Body of pancreas (tissue), 4 donors: ENCODE data around the gene PEDS1. TPM values are rescaled to one million over a fixed set of nuclear protein-coding genes. Genes with fewer than 3 reads are reported as not detected.

Source experiments
- ATAC-seq: fragments of 150-250 bp; one replicate; pipeline ENCODE4 v1.9.1; 2016
- DNase-seq, 4 donors: peaks; one replicate each; pipeline ENCODE4 v3.0.0-alpha.2; 2019
- H3K27ac ChIP-seq, 4 donors: fragments of 200-600 bp; sonication (generic); 1 replicate in 3 of 4; 2 replicates in 1 of 4; pipeline versions ENCODE4 v1.5.1 to v1.6.1; 2016 to 2019; ENCODE audit warnings: mild to moderate bottlenecking in 1 of 4, mixed read lengths in 1 of 4, moderate library complexity in 1 of 4
- H3K27me3 ChIP-seq, 2 donors: fragments of 200-600 bp; sonication (generic); one replicate each; pipeline ENCODE4 v1.6.0; 2016; ENCODE audit warnings: mild to moderate bottlenecking in 1 of 2
- H3K36me3 ChIP-seq, 2 donors: fragments of 200-600 bp; sonication (generic); replicated peaks in 1 of 2; 2 replicates each; pipeline ENCODE4 v1.5.1; 2016; ENCODE audit warnings: low read depth in 2 of 2; ENCODE audit not compliant: insufficient read depth in 1 of 2
- H3K4me1 ChIP-seq: fragments of 200-600 bp; sonication (generic); one replicate; pipeline ENCODE4 v1.6.0; 2016
- H3K4me3 ChIP-seq, 2 donors: fragments of 200-600 bp; sonication (generic); 1 replicate in 1 of 2; 2 replicates in 1 of 2; pipeline ENCODE4 v1.5.1; 2016 to 2019
- H3K9me3 ChIP-seq, 3 donors: fragments of 200-600 bp; sonication (generic); 1 replicate in 2 of 3; 2 replicates in 1 of 3; pipeline ENCODE4 v1.5.1; 2016
- CTCF ChIP-seq, 7 experiments: fragments of 450-650 bp in 4 of 7; fragments of 200-600 bp in 3 of 7; sonication (generic) in 3 of 7; IDR thresholded peaks; one replicate each; pipeline ENCODE4 v1.5.1; 2016 to 2019; ENCODE audit warnings: antibody characterized with exemption in 7 of 7
- POLR2A ChIP-seq, 3 donors: fragments of 450-650 bp; IDR thresholded peaks; one replicate each; pipeline ENCODE4 v1.6.1; 2016; ENCODE audit warnings: antibody characterized with exemption in 3 of 3, mild to moderate bottlenecking in 2 of 3
- WGBS, 2 donors: methylation state at CpG; one replicate each; pipeline ENCODE4 v1.1.5; 2017; 5-methylcytosine and 5-hydroxymethylcytosine counted together
- intact Hi-C: fragments of 100-400 bp; cut with DNase I; formaldehyde crosslinking; loops from one replicate; pipeline ENCODE4 v1.15.1; 2023
- total RNA-seq, 2 donors: library from RNA; depleted of rRNA; stranded (reverse); fragments of >200 nt; gene quantifications; one replicate each; pipeline ENCODE4 v1.1.0, GENCODE V29; 2016

PEDS1 gene
- total RNA-seq, 2 donors from 2014 or later: 9.1 to 9.6 TPM

DNA sequence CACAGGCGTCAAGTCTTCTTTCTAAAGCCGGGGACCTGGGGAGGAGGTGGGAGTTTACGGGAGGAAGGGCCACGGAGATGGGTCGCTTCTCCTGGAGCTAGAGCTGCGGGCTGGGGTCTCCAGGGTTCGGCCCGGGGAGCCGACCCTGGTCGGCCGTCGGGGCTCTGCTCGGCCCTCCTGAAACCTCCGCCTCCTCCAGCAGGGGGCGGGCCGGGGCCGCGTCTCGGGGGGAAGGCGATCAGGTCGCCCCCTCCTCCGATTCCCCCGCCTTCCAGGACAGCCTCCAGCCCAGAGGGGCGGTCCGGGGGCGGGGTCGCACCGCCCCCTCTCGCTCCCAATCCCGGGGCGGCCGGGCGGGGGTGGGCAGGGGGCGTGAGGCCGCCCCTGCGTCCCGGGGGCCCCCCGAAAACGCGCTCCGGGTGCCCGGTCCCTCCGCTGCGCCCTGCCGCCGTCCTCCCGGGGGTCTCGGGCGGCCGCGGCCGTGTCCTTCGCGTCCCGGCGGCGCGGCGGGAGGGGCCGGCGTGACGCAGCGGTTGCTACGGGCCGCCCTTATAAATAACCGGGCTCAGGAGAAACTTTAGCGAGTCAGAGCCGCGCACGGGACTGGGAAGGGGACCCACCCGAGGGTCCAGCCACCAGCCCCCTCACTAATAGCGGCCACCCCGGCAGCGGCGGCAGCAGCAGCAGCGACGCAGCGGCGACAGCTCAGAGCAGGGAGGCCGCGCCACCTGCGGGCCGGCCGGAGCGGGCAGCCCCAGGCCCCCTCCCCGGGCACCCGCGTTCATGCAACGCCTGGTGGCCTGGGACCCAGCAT is 36.9 kb upstream of the PEDS1 start, which contains the start of gene CEBPB:
TSS of gene CEBPB (plus strand) at position 580 of the 814 bp plus-strand sequence. CDS start at position 784, 204 bp downstream.
- DNase-seq: peak; percentile 90 to 93 (median 92)
- intact Hi-C loops: no loop called here
- ATAC-seq: peak; percentile 77
- TF ChIP-seq POLR2A (IDR thresholded peaks at IDR 0.05) (peak; percentile 99 to 100 (median 99)), CTCF (IDR thresholded peaks at IDR 0.05) (peak; percentile 71 to 90 (median 80))
- peak within 1 kb of the TSS; percentile 96 to 100 (median 99) for H3K27ac ChIP-seq
- H3K9me3 ChIP-seq: no peaks in the 10 kb centered on the region
- WGBS, 2 donors: 0% methylated on average over 38 of the region's 89 CpGs; no CpG with 5 or more reads in 1 of the 2 donors
- peak within 1 kb of the TSS; percentile 76 to 89 for H3K4me3 ChIP-seq
- H3K36me3 ChIP-seq: no peaks in the 10 kb centered on the region
- H3K4me1 ChIP-seq: peaks cover 43% of the 10 kb centered on the region
- no peaks in the 10 kb centered on the region for H3K27me3 ChIP-seq

GRCh38 chr20:50189681-50190250 is 36.2 kb upstream of the PEDS1 start:
- peaks cover 37% of the 10 kb centered on the region for H3K4me1 ChIP-seq
- TF ChIP-seq CTCF (IDR thresholded peaks at IDR 0.05) (no peak), POLR2A (IDR thresholded peaks at IDR 0.05) (no peak)
- DNase-seq (peak; percentile 65 to 76 (median 72)), ATAC-seq (no peak)
- intact Hi-C loops: loop anchor here (5.0 kb wide), 2 partner anchors 273 to 388 kb away; no protein-coding TSS in a partner anchor
- peak overlapping the region in 3 of 4 donors; percentile 99 to 100 (median 99) for H3K27ac ChIP-seq
- H3K9me3 ChIP-seq: no peaks in the 10 kb centered on the region
- no peaks in the 10 kb centered on the region for H3K27me3 ChIP-seq
- peak overlapping the region in 1 of 2 donors; percentile 89 for H3K4me3 ChIP-seq
- 22 to 64% methylated on average over 3 to 29 of the region's 29 CpGs for WGBS, 2 donors
- H3K36me3 ChIP-seq: no peaks in the 10 kb centered on the region

DNA sequence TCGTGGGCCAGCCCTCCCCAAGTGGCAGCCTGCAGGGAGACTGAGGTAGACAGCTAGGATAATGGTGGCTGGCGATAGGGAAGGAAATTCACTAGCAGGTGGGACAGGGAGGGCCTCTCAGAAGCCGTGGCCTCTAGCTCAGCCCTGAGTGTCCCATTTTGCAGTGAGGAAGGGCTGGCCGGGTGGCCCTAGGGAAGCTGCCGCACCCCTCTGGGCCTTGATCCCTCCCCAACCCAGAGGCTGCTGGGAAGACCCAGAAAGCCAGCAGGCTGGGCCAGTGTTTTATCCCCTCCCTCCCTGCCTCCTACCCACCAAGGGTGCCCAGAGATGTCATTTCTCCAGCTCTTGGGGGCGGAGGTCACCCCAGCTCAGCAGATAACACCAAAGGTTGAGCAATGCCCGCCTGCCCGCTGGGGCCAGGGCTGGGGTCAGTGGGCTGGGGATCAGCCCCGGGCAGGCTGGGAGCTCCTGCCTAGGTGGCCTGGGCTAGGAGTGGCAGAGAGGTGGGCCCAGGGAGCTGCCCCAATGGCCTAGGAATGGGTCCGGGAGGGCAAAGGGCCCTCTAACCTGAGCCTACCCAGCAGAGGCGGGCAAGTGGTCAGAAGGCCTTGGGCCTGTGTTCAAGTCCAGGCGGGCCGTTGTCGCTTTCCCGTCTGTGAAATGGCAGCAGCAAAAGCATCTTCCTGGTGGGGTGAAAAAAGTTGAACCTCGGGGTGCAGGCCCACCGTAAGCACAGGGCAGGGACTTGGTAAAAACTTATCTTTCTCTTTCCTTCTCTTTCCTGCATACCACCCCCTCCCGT is 35.6 kb upstream of the PEDS1 start:
- no peak overlapping the region for H3K27ac ChIP-seq
- DNase-seq (no peak), ATAC-seq (no peak)
- H3K27me3 ChIP-seq: no peaks in the 10 kb centered on the region
- H3K36me3 ChIP-seq: no peaks in the 10 kb centered on the region
- peaks cover 30% of the 10 kb centered on the region for H3K4me1 ChIP-seq
- WGBS, 2 donors: 74 to 84% methylated on average over 12 to 16 of the region's 18 CpGs
- no peak for TF ChIP-seq CTCF (IDR thresholded peaks at IDR 0.05)
- TF ChIP-seq POLR2A (IDR thresholded peaks at IDR 0.05): no peak
- H3K9me3 ChIP-seq: no peaks in the 10 kb centered on the region
- intact Hi-C loops: loop anchor here (5.0 kb wide), 2 partner anchors 273 to 388 kb away; no protein-coding TSS in a partner anchor
- no peak overlapping the region for H3K4me3 ChIP-seq

DNA sequence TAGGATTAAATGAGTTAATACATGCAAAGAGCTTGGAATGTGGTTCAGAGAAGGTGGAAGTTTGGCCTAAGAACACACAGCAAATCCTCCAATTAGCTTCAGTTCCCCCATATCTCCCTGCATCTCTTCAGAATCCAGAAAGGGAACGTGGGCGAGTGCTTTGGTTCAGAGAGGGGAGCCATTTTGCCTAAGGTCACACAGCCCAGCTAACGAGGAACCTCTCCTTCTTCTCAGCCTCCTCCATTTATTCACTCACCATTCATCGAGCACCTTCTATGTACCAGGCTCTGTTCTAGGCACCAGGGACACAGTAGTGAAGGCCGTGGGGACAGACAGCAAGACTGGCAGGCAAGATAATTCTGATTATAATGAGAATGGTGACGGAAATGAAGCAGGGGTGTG is 34.8 kb upstream of the PEDS1 start:
- intact Hi-C loops: loop anchor here (5.0 kb wide), 2 partner anchors 274 to 389 kb away; no protein-coding TSS in a partner anchor
- WGBS, 2 donors: 87 to 94% methylated on average over 6 of the region's 6 CpGs
- no peak for ATAC-seq
- Histone ChIP-seq H3K4me3 (no peak overlapping the region), H3K27ac (no peak overlapping the region), H3K4me1 (peaks cover 22% of the 10 kb centered on the region), H3K36me3 (no peaks in the 10 kb centered on the region), H3K9me3 (no peaks in the 10 kb centered on the region), H3K27me3 (no peaks in the 10 kb centered on the region)
- DNase-seq: no peak
- TF ChIP-seq POLR2A (IDR thresholded peaks at IDR 0.05): no peak
- TF ChIP-seq CTCF (IDR thresholded peaks at IDR 0.05): no peak
